OCI-LY7 (cell line): ENCODE results near the gene NFKB2. TPM values are rescaled to one million over a fixed set of nuclear protein-coding genes. Genes with fewer than 3 reads are reported as not detected.

Experiments
- BruUV-seq: library from RNA; stranded (reverse); fragments of 400-500 nt; replicated peaks from 2 replicates; lab custom pipeline; 2021; lab: Mats Ljungman, UMichigan
- CTCF ChIA-PET: fragments of 300-600 bp; sonication (Branson Sonifier 250); formaldehyde crosslinking; loops from one replicate; lab custom pipeline; 2022; ENCODE audit warnings: antibody characterized with exemption; ENCODE audit not compliant: unreplicated experiment; lab: Charles Lee
- POLR2A ChIA-PET: fragments of 300-600 bp; sonication (Branson Sonifier 250); formaldehyde crosslinking; loops from one replicate; lab custom pipeline; 2022; ENCODE audit warnings: antibody characterized with exemption; lab: Charles Lee
- DNase-seq: peaks from one replicate; pipeline ENCODE4 v3.0.0-alpha.2; 2015; ENCODE audit warnings: low spot score
- H2AFZ ChIP-seq: fragments of 200-600 bp; sonication (generic), shearing (Covaris generic); 2 replicates; pipeline ENCODE4 v1.6.1; 2014; ENCODE audit warnings: mild to moderate bottlenecking, antibody characterized with exemption, low read length, moderate library complexity
- H3K27ac ChIP-seq: fragments of 200-600 bp; sonication (generic); 2 replicates; pipeline ENCODE4 v1.5.1; 2014; ENCODE audit warnings: mixed run types, low read depth, mild to moderate bottlenecking, moderate library complexity, low read length, inconsistent platforms; ENCODE audit not compliant: poor library complexity, severe bottlenecking
- H3K36me3 ChIP-seq: fragments of 200-600 bp; sonication (generic); 2 replicates; pipeline ENCODE4 v1.6.1; 2014; ENCODE audit warnings: mild to moderate bottlenecking, antibody characterized with exemption, low read length, moderate library complexity, mixed read lengths; ENCODE audit not compliant: insufficient read depth
- H3K4me1 ChIP-seq: fragments of 200-600 bp; sonication (generic); 2 replicates; pipeline ENCODE4 v1.5.1; 2014; ENCODE audit warnings: mild to moderate bottlenecking, low read length; ENCODE audit not compliant: insufficient read depth, poor library complexity, severe bottlenecking
- H3K4me2 ChIP-seq: fragments of 200-600 bp; sonication (generic); 2 replicates; pipeline ENCODE4 v1.6.1; 2014; ENCODE audit warnings: mild to moderate bottlenecking, low read length
- H3K4me3 ChIP-seq: fragments of 200-600 bp; sonication (generic); 2 replicates; pipeline ENCODE4 v1.5.1; 2014; ENCODE audit warnings: mild to moderate bottlenecking, low read depth, low read length; ENCODE audit not compliant: poor library complexity, severe bottlenecking
- H3K79me2 ChIP-seq: fragments of 200-600 bp; sonication (generic); 2 replicates; pipeline ENCODE4 v1.6.1; 2016; ENCODE audit warnings: low read depth, mild to moderate bottlenecking, low read length, moderate library complexity, mixed read lengths; ENCODE audit not compliant: insufficient read depth
- H3K9me2 ChIP-seq: fragments of 200-600 bp; sonication (generic); 2 replicates; pipeline ENCODE4 v1.6.1; 2016; ENCODE audit warnings: mild to moderate bottlenecking, low read length, mixed read lengths; ENCODE audit not compliant: insufficient read depth
- H3K9me3 ChIP-seq: fragments of 200-600 bp; sonication (generic); 2 replicates; pipeline ENCODE4 v1.6.1; 2014; ENCODE audit warnings: mild to moderate bottlenecking, mixed run types, low read length, mixed read lengths
- H4K20me1 ChIP-seq: fragments of 200-600 bp; sonication (generic); 2 replicates; pipeline ENCODE4 v1.6.1; 2014; ENCODE audit warnings: mild to moderate bottlenecking, antibody characterized with exemption, low read length, moderate library complexity, mixed read lengths; ENCODE audit not compliant: insufficient read depth
- EZH2phosphoT487 ChIP-seq: fragments of 200-600 bp; sonication (generic); IDR thresholded peaks from 2 replicates; pipeline ENCODE4 v1.6.1; 2018; ENCODE audit warnings: low read depth, borderline replicate concordance, mild to moderate bottlenecking, mixed run types, antibody characterized with exemption, low read length, moderate library complexity, mixed read lengths
- intact Hi-C: fragments of 100-400 bp; cut with micrococcal nuclease; formaldehyde crosslinking; loops from one replicate; pipeline ENCODE4 v1.10.0; 2022; ENCODE audit not compliant: unreplicated experiment
- total RNA-seq, 2 experiments: library from RNA; depleted of rRNA in 1 of 2; stranded (reverse); fragments of >200 nt in 1 of 2; shearing (Covaris generic) in 1 of 2; gene quantifications; 2 replicates each; pipeline ENCODE4 v1.2.3, GENCODE V29; 2014 to 2022
- TF ChIP-seq, protein P1 (sequence below): fragments of 200-600 bp; sonication (generic); conservative IDR thresholded peaks from 2 replicates; pipeline ENCODE4 v1.5.1; 2014; ENCODE audit warnings: mild to moderate bottlenecking, antibody characterized with exemption, low read length, moderate library complexity, mixed read lengths

NFKB2 gene
- total RNA-seq, 2 experiments from 2014 or later: 47.1 to 67.3 TPM

DNA sequence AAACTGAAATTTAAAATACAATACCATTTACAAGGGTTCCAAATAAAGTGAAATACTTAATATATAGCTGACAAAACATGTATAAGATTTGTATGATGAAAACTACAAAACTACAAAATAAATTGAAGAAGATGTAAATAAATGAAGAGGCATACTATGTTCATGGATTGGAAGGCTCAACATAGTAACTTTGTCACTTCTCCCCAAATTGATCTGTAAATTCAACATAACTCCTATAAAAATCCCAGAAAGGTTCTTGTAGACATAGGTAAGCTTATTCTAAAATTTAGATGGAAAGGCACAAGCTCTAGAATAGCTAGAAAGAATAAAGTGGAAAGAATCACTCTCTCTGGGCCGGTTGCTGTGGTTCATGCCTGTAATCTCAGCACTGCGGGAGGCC, 24.2 kb upstream of the NFKB2 start:
- no peak overlapping the region for H3K4me3 ChIP-seq
- ChIA-PET POLR2A (interaction anchor here (0.8 to 1.7 kb wide), 2 partner anchors 8 to 13 kb away, joined by 3 to 5 read pairs; no protein-coding TSS in a partner anchor), CTCF (interaction anchor here (0.6 kb wide), 1 partner anchor 11 kb away, joined by 3 read pairs; no protein-coding TSS in a partner anchor)
- no peaks in the 10 kb centered on the region for H3K9me2 ChIP-seq
- no peaks in the 10 kb centered on the region for H3K79me2 ChIP-seq
- no peak overlapping the region for H3K4me2 ChIP-seq
- DNase-seq: no peak
- no peak overlapping the region for H2AFZ ChIP-seq
- intact Hi-C loops: no loop called here
- no TSS peak for BruUV-seq
- no peaks in the 10 kb centered on the region for H4K20me1 ChIP-seq
- no peak overlapping the region for H3K27ac ChIP-seq
- peaks cover 80% of the 10 kb centered on the region for H3K36me3 ChIP-seq
- 0 out of 2 replicates have a peak, but pooled peaks cover 6% of the 10 kb centered on the region for H3K9me3 ChIP-seq
- no peaks in the 10 kb centered on the region for H3K4me1 ChIP-seq
- TF ChIP-seq, protein P1, sequence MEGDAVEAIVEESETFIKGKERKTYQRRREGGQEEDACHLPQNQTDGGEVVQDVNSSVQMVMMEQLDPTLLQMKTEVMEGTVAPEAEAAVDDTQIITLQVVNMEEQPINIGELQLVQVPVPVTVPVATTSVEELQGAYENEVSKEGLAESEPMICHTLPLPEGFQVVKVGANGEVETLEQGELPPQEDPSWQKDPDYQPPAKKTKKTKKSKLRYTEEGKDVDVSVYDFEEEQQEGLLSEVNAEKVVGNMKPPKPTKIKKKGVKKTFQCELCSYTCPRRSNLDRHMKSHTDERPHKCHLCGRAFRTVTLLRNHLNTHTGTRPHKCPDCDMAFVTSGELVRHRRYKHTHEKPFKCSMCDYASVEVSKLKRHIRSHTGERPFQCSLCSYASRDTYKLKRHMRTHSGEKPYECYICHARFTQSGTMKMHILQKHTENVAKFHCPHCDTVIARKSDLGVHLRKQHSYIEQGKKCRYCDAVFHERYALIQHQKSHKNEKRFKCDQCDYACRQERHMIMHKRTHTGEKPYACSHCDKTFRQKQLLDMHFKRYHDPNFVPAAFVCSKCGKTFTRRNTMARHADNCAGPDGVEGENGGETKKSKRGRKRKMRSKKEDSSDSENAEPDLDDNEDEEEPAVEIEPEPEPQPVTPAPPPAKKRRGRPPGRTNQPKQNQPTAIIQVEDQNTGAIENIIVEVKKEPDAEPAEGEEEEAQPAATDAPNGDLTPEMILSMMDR: no peak
- TF ChIP-seq EZH2phosphoT487: no peak

DNA sequence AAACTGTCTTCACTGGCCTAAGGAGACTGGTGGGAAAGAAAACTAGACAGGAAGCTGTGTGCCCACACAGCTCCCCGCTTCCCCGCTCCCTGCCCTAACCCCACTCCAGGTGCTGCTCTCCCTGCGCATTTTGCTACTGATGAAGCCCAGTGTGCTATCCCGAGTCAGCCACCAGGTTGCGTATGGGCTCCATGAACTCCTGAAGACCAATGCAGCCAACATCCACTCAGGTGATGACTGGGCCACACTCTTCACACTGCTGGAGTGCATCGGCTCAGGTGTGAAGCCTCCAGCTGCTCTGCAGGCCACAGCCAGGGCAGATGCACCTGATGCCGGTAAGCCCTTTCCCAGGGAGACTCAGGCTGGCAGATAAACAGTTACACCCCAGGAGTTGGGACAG, 20.3 kb upstream of the NFKB2 start:
- H3K4me1 ChIP-seq: no peaks in the 10 kb centered on the region
- intact Hi-C loops: no loop called here
- POLR2A ChIA-PET: interaction anchor here (0.7 kb wide), 1 partner anchor 33 kb away, joined by 4 read pairs; no protein-coding TSS in a partner anchor
- DNase-seq: no peak
- H3K4me3 ChIP-seq: no peak overlapping the region
- no peaks in the 10 kb centered on the region for H4K20me1 ChIP-seq
- BruUV-seq: no TSS peak
- TF ChIP-seq EZH2phosphoT487: no peak
- TF ChIP-seq, protein P1: no peak
- H3K36me3 ChIP-seq: peaks cover 65% of the 10 kb centered on the region
- H3K79me2 ChIP-seq: no peaks in the 10 kb centered on the region
- H3K27ac ChIP-seq: no peak overlapping the region
- CTCF ChIA-PET: interaction anchor here (0.6 kb wide), 1 partner anchor 136 kb away, joined by 4 read pairs; no protein-coding TSS in a partner anchor
- H3K4me2 ChIP-seq: no peak overlapping the region
- no peak overlapping the region for H2AFZ ChIP-seq
- H3K9me3 ChIP-seq: 0 out of 2 replicates have a peak, but pooled peaks cover 6% of the 10 kb centered on the region
- no peaks in the 10 kb centered on the region for H3K9me2 ChIP-seq

DNA sequence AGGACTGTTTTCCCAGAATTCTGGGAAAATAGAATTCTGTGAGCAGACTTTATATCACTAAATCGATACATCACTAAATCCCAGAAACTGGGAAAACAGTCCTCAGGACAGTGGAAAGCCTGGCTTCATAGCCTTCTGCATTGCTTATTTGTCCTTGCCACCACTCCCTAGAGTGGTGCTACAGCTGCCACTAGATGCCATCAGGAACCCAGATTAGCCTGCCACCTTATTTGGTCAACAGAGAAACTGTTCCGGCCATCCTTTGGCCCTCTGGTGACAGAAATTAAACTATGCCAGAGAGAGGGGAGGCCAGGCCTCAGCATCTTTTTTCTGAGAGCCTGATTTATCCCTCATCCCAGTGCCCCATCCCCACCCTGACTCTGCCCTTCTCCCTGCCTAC, 19.6 kb upstream of the NFKB2 start:
- Histone ChIP-seq H3K9me3 (0 out of 2 replicates have a peak, but pooled peaks cover 4% of the 10 kb centered on the region), H3K4me3 (no peak overlapping the region), H2AFZ (no peak overlapping the region), H3K79me2 (no peaks in the 10 kb centered on the region), H3K4me1 (no peaks in the 10 kb centered on the region), H3K36me3 (peaks cover 65% of the 10 kb centered on the region), H3K27ac (no peak overlapping the region), H3K4me2 (no peak overlapping the region), H3K9me2 (no peaks in the 10 kb centered on the region), H4K20me1 (no peaks in the 10 kb centered on the region)
- BruUV-seq: no TSS peak
- intact Hi-C loops: no loop called here
- POLR2A ChIA-PET: no interaction called here
- TF ChIP-seq EZH2phosphoT487: no peak
- TF ChIP-seq, protein P1: no peak
- CTCF ChIA-PET: no interaction called here
- DNase-seq: no peak
